IMR-90 (cell line): Measurements from ENCODE around the gene OTULINL. TPM values are rescaled to one million over a fixed set of nuclear protein-coding genes. Genes with fewer than 3 reads are reported as not detected.
A peak's percentile ranks its signal among the peaks of the same experiment; 100 is the strongest.

Source experiments
- ATAC-seq: fragments of 200-7000 bp; cut with Tn5 transposase; 2 replicates; pipeline ENCODE4 v1.9.1; 2020; ENCODE audit warnings: low read depth, mild to moderate bottlenecking, moderate library complexity
- BruUV-seq: library from RNA; stranded (reverse); fragments of 400-500 nt; replicated peaks from 2 replicates; lab custom pipeline; 2021; lab: Mats Ljungman, UMichigan
- CTCF ChIA-PET: fragments of 300-600 bp; formaldehyde crosslinking; extraction: SDS; loops from one replicate; lab custom pipeline; 2021; ENCODE audit warnings: antibody characterized with exemption; lab: Yijun Ruan, JAX
- POLR2A ChIA-PET: fragments of 300-600 bp; sonication (Branson Sonifier 250); formaldehyde crosslinking; loops from one replicate; lab custom pipeline; 2022; ENCODE audit warnings: antibody characterized with exemption; ENCODE audit not compliant: unreplicated experiment; lab: Charles Lee
- DNase-seq: peaks from one replicate; pipeline ENCODE4 v3.0.0; 2013
- H2AFZ ChIP-seq: replicated peaks from 2 replicates; pipeline ENCODE3; 2013; ENCODE audit warnings: low read length, mild to moderate bottlenecking; ENCODE audit not compliant: poor library complexity
- H2AK5ac ChIP-seq: 2 replicates; pipeline ENCODE4 v1.6.1; 2013; ENCODE audit warnings: low read depth, low read length, inconsistent platforms
- H2AK9ac ChIP-seq: replicated peaks from 2 replicates; pipeline ENCODE3; 2013; ENCODE audit warnings: mild to moderate bottlenecking, low read depth, low read length, moderate library complexity; ENCODE audit not compliant: poor library complexity
- H2BK120ac ChIP-seq: 2 replicates; pipeline ENCODE4 v1.6.1; 2013; ENCODE audit warnings: low read depth, low read length, inconsistent platforms
- H2BK15ac ChIP-seq: 3 replicates; pipeline ENCODE4 v1.6.1; 2013; ENCODE audit warnings: low read depth, low read length, inconsistent platforms
- H2BK20ac ChIP-seq: 2 replicates; pipeline ENCODE4 v1.6.1; 2013; ENCODE audit warnings: low read depth, mild to moderate bottlenecking, inconsistent platforms, low read length, moderate library complexity
- H2BK5ac ChIP-seq: 2 replicates; pipeline ENCODE4 v1.6.1; 2013; ENCODE audit warnings: mild to moderate bottlenecking, low read depth, low read length, inconsistent platforms; ENCODE audit not compliant: poor library complexity, severe bottlenecking
- H3K14ac ChIP-seq: replicated peaks from 2 replicates; pipeline ENCODE4 v1.6.1; 2013; ENCODE audit warnings: low read depth, low read length, inconsistent platforms
- H3K18ac ChIP-seq: 2 replicates; pipeline ENCODE4 v1.6.1; 2013; ENCODE audit warnings: low read depth, low read length, control low read depth
- H3K23ac ChIP-seq: 2 replicates; pipeline ENCODE4 v1.6.1; 2013; ENCODE audit warnings: low read depth, low read length, inconsistent platforms
- H3K27ac ChIP-seq: 2 replicates; pipeline ENCODE4 v1.5.1; 2013; ENCODE audit warnings: mild to moderate bottlenecking, control low read depth, low read length; ENCODE audit not compliant: insufficient read depth
- H3K27me3 ChIP-seq: 2 replicates; pipeline ENCODE4 v1.6.1; 2013; ENCODE audit warnings: low read length; ENCODE audit not compliant: control insufficient read depth, insufficient read depth
- H3K36me3 ChIP-seq: 2 replicates; pipeline ENCODE4 v1.6.1; 2013; ENCODE audit warnings: low read length, mixed read lengths; ENCODE audit not compliant: control insufficient read depth, insufficient read depth
- H3K4ac ChIP-seq: 2 replicates; pipeline ENCODE4 v1.6.1; 2013; ENCODE audit warnings: low read depth, low read length, inconsistent platforms
- H3K4me1 ChIP-seq: 2 replicates; pipeline ENCODE4 v1.6.1; 2013; ENCODE audit warnings: low read length, mixed read lengths; ENCODE audit not compliant: control insufficient read depth, insufficient read depth
- H3K4me2 ChIP-seq: 2 replicates; pipeline ENCODE4 v1.6.1; 2013; ENCODE audit warnings: low read depth, mild to moderate bottlenecking, control low read depth, low read length, moderate library complexity
- H3K4me3 ChIP-seq: 2 replicates; pipeline ENCODE4 v1.5.1; 2013; ENCODE audit warnings: low read depth, mild to moderate bottlenecking, control low read depth, low read length, moderate library complexity; ENCODE audit not compliant: insufficient read depth
- H3K56ac ChIP-seq: 2 replicates; pipeline ENCODE4 v1.6.1; 2013; ENCODE audit warnings: low read length, inconsistent platforms; ENCODE audit not compliant: insufficient read depth; ENCODE audit errors: extremely low read depth
- H3K79me1 ChIP-seq, 2 experiments: 2 replicates each; pipeline ENCODE4 v1.6.1; 2013; ENCODE audit warnings: low read length in 2 of 2, inconsistent platforms in 1 of 2, low read depth in 1 of 2
- H3K9ac ChIP-seq: 2 replicates; pipeline ENCODE4 v1.6.1; 2013; ENCODE audit warnings: low read depth, low read length, control low read depth
- H3K9me1 ChIP-seq: 2 replicates; pipeline ENCODE4 v1.6.1; 2013; ENCODE audit warnings: low read length, inconsistent platforms; ENCODE audit not compliant: insufficient read depth
- H3K9me3 ChIP-seq: 2 replicates; pipeline ENCODE4 v1.6.1; 2013; ENCODE audit warnings: low read length; ENCODE audit not compliant: control insufficient read depth, insufficient read depth
- H4K20me1 ChIP-seq: 2 replicates; pipeline ENCODE4 v1.6.1; 2013; ENCODE audit warnings: low read length, inconsistent platforms; ENCODE audit not compliant: insufficient read depth
- H4K5ac ChIP-seq: 2 replicates; pipeline ENCODE4 v1.6.1; 2013; ENCODE audit warnings: mild to moderate bottlenecking, low read depth, low read length, control low read depth
- H4K8ac ChIP-seq, 2 experiments: 2 replicates each; pipeline ENCODE4 v1.6.1; 2013; ENCODE audit warnings: low read depth in 2 of 2, low read length in 2 of 2, control low read depth in 1 of 2, inconsistent platforms in 1 of 2
- H4K91ac ChIP-seq: 2 replicates; pipeline ENCODE4 v1.6.1; 2013; ENCODE audit warnings: low read depth, low read length, inconsistent platforms; ENCODE audit not compliant: insufficient read depth
- BHLHE40 ChIP-seq: fragments of 150-350 bp; IDR thresholded peaks from 2 replicates; pipeline ENCODE4 v1.6.1; 2016; ENCODE audit warnings: mild to moderate bottlenecking, low read depth, low read length
- CEBPB ChIP-seq: IDR thresholded peaks from 2 replicates; pipeline ENCODE4 v1.6.1; 2012; ENCODE audit warnings: low read depth, low read length, improper control_type of control experiment
- FOS ChIP-seq: fragments of 150-350 bp; IDR thresholded peaks from 2 replicates; pipeline ENCODE4 v1.6.1; 2016; ENCODE audit warnings: low read depth, low read length
- MAFK ChIP-seq: IDR thresholded peaks from 2 replicates; pipeline ENCODE4 v1.6.1; 2012; ENCODE audit warnings: low read depth, low read length, improper control_type of control experiment
- MAZ ChIP-seq: IDR thresholded peaks from 2 replicates; pipeline ENCODE4 v1.6.1; 2012; ENCODE audit warnings: low read depth, mild to moderate bottlenecking, low read length, improper control_type of control experiment, moderate library complexity, borderline replicate concordance
- WGBS, 2 experiments: methylation state at CpG; one replicate each; pipeline versions ENCODE4 v1.1.5 to v1.1.7; 2013; ENCODE audit warnings: missing lambda C conversion rate in 2 of 2; ENCODE audit not compliant: insufficient read length in 1 of 2; ENCODE audit errors: extremely low coverage in 2 of 2; 5-methylcytosine and 5-hydroxymethylcytosine counted together
- dilution Hi-C: fragments of 300-500 bp; cut with HindIII; formaldehyde crosslinking; loops from one replicate; pipeline ENCODE4 v1.14.3; 2018; ENCODE audit warnings: low sequenced_read_pairs; ENCODE audit not compliant: unreplicated experiment
- in situ Hi-C: fragments of 300-500 bp; cut with MboI; formaldehyde crosslinking; loops from 3 replicates; pipeline ENCODE4 v1.14.3; 2019; ENCODE audit warnings: low sequenced_read_pairs, inconsistent platforms, mixed read lengths
- intact Hi-C: fragments of 100-400 bp; cut with micrococcal nuclease; formaldehyde crosslinking; loops from 2 replicates; pipeline ENCODE4 v1.10.0; 2022
- polyA plus RNA-seq, 3 experiments: library from polyadenylated mRNA; depleted of rRNA; stranded (reverse); fragments of >200 nt; gene quantifications; 2 replicates each; pipeline ENCODE4 v1.2.3, GENCODE V29; 2012; ENCODE audit warnings: low replicate concordance in 1 of 3
- total RNA-seq: library from RNA; depleted of rRNA; stranded (reverse); fragments of >200 nt; gene quantifications from 2 replicates; pipeline ENCODE4 v1.2.3, GENCODE V29; 2012
- TF ChIP-seq, protein P1 (sequence below): fragments of 150-350 bp; IDR thresholded peaks from 2 replicates; pipeline ENCODE4 v1.6.1; 2016; ENCODE audit warnings: low read depth, mild to moderate bottlenecking, low read length, moderate library complexity, borderline replicate concordance

OTULINL gene
- total and polyA plus RNA-seq, 2 of the 4 experiments (the other 2 are of a cell fraction): 0.09 to 0.18 TPM

DNA sequence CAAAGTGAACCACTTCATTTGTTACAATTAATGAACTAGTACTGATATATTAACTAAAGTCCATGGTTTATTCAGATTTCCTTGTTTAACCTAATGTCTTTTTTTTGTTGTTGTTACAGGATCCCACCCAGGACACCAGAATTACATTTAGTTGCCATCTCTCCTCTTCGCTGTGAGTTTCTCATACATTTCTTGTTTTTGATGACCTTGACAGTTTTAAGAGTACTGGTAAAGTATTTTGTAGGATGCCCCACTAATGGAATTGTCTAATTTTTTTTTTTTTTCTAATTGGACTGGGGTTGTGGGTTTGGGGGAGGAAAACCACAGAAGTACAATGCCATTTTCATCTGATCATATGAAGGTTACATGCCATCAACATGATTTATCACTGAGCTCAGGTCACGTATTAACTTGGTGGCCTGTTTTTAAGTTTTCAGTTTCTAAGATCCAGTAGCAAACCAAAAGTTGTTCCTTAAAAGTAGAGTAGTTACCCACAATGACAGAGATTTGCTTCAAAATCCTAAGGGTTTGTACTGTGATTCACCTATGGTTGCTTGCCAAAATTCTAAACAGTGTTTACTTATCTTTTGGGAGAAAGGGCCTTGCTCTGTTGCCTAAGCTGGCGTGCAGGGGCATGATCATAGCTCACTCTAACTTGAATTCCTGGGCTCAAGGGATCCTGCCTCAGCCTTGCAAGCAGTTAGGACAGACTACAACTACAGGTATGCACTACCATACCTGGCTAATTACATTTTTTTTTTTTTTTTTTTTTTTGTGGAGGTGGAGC, 78.4 kb downstream of the OTULINL start:
- no peak overlapping the region; the same call in 1 of the 2 replicates for H3K18ac ChIP-seq
- H3K27me3 ChIP-seq: no peaks in the 10 kb centered on the region; the same call in 1 of the 2 replicates
- peak overlapping the region; percentile 76; the same call in 1 of the 2 replicates for H2BK20ac ChIP-seq
- dilution Hi-C loops: no loop called here
- peak overlapping the region; percentile 45; the same call in 1 of the 3 replicates for H2BK15ac ChIP-seq
- in situ Hi-C loops: loop anchor here (25.0 kb wide), 2 partner anchors 548 to 673 kb away; no protein-coding TSS in a partner anchor
- intact Hi-C loops: no loop called here
- H3K9ac ChIP-seq: no peak overlapping the region; the same call in 1 of the 2 replicates
- ATAC-seq (peak; percentile 18), DNase-seq (peak; percentile 89)
- TF ChIP-seq, protein P1, sequence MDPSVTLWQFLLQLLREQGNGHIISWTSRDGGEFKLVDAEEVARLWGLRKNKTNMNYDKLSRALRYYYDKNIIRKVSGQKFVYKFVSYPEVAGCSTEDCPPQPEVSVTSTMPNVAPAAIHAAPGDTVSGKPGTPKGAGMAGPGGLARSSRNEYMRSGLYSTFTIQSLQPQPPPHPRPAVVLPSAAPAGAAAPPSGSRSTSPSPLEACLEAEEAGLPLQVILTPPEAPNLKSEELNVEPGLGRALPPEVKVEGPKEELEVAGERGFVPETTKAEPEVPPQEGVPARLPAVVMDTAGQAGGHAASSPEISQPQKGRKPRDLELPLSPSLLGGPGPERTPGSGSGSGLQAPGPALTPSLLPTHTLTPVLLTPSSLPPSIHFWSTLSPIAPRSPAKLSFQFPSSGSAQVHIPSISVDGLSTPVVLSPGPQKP: no peak
- no peak for TF ChIP-seq MAZ
- TF ChIP-seq MAFK: peak; percentile 82
- peak; percentile 73; the same call in 1 of the 2 replicates for TF ChIP-seq BHLHE40
- TF ChIP-seq CEBPB: peak; percentile 85
- 0 out of 2 replicates have a peak, but pooled peaks have one; percentile 13 for TF ChIP-seq FOS
- peak overlapping the region; percentile 1; the same call in 1 of the 2 replicates for H3K4ac ChIP-seq
- no peak overlapping the region for H3K4me3 ChIP-seq
- peak overlapping the region; percentile 25; the same call in 1 of the 2 replicates for H3K23ac ChIP-seq
- H4K8ac ChIP-seq: peak overlapping the region in 1 of 2 experiments; percentile 52; a peak in 1 of 4 replicates
- H2AK5ac ChIP-seq: no peak overlapping the region
- no TSS peak for BruUV-seq
- no peaks in the 10 kb centered on the region for H3K36me3 ChIP-seq
- H3K4me1 ChIP-seq: peaks cover 3% of the 10 kb centered on the region
- no peak overlapping the region for H2BK120ac ChIP-seq
- no peak overlapping the region for H4K5ac ChIP-seq
- H4K91ac ChIP-seq: peak overlapping the region; percentile 20; the same call in 1 of the 2 replicates
- peaks cover 7% of the 10 kb centered on the region; the same call in 1 of the 2 replicates for H4K20me1 ChIP-seq
- H3K9me1 ChIP-seq: peaks cover 7% of the 10 kb centered on the region; the same call in 1 of the 2 replicates
- POLR2A ChIA-PET: no interaction called here
- WGBS, 2 experiments: 0% methylated on average over 1 of the region's 3 CpGs; no CpG with 5 or more reads in 1 of the 2 experiments
- H3K9me3 ChIP-seq: no peaks in the 10 kb centered on the region
- CTCF ChIA-PET: interaction anchor here (1.8 kb wide), 1 partner anchor 12 kb away, joined by 7 read pairs; no protein-coding TSS in a partner anchor
- peaks cover 15 to 27% of the 10 kb centered on the region in 2 experiments for H3K79me1 ChIP-seq
- no peak overlapping the region for H3K56ac ChIP-seq
- H3K4me2 ChIP-seq: peak overlapping the region; percentile 74
- no peak overlapping the region for H2AK9ac ChIP-seq
- no peak overlapping the region for H2AFZ ChIP-seq
- 0 out of 2 replicates have a peak overlapping the region, but pooled peaks have one; percentile 23 for H3K14ac ChIP-seq
- H2BK5ac ChIP-seq: peak overlapping the region; percentile 64
- peak overlapping the region; percentile 62; the same call in 1 of the 2 replicates for H3K27ac ChIP-seq
